ENCODE measurements around the gene MAN2A1. TPM values are rescaled to one million over a fixed set of nuclear protein-coding genes. Genes with fewer than 3 reads are reported as not detected.

Gene MAN2A1
- total RNA-seq, 1 experiment from 2014 or later = 35.4 TPM

DNA sequence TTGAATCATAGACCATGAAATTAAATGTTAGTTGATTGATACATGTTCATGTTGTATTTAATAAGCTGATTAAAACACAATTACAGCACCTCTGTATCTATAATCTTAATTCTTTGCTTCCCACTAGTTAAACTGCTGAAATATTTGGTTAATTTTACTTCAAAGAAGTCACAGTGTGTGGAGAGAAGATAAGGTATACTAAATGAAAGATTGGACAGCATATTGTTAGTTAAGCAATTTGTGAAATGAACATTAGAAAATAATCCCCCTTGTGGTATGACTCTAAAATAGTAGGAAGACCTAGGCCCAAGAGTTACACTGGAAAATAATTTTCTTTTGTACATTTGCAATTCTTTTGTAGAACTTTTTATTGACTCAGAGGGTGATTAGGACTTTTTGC is 30.3 kb downstream of the MAN2A1 start:
- no peaks in the 10 kb centered on the region for H3K9me2 ChIP-seq (ENCODE audit: insufficient read depth)
- no peak overlapping the region for H3K4me2 ChIP-seq (ENCODE audit: low read length)
- ChIA-PET RAD21 (ENCODE audit: low non-redundant PET in 1 of 2, low total read pairs in 2 of 2, uncharacterized antibody in 2 of 2, unreplicated experiment in 2 of 2) (no interaction called here), CTCF (no interaction called here), POLR2A (no interaction called here)
- no peaks in the 10 kb centered on the region for H3K4me1 ChIP-seq (ENCODE audit: control insufficient read depth in 1 of 2, insufficient read depth in 2 of 2, low read length in 2 of 2)
- H3K9me3 ChIP-seq (ENCODE audit: control insufficient read depth in 1 of 2, insufficient read depth in 1 of 2, low read depth in 1 of 2, low read length in 2 of 2) = no peaks in the 10 kb centered on the region
- H3K27ac ChIP-seq (ENCODE audit: low read depth, low read length) = no peak overlapping the region
- no peak overlapping the region for H3K9ac ChIP-seq (ENCODE audit: low read length)
- H2AFZ ChIP-seq (ENCODE audit: low read depth, low read length, poor library complexity, severe bottlenecking) = no peak overlapping the region
- TF ChIP-seq ZFX (IDR thresholded peaks at IDR 0.05) = no peak
- TF ChIP-seq, protein P1, sequence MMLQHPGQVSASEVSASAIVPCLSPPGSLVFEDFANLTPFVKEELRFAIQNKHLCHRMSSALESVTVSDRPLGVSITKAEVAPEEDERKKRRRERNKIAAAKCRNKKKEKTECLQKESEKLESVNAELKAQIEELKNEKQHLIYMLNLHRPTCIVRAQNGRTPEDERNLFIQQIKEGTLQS (IDR thresholded peaks at IDR 0.05) = no peak
- TF ChIP-seq ELF1 (IDR thresholded peaks at IDR 0.05; ENCODE audit: borderline replicate concordance, low read depth) = no peak
- TF ChIP-seq SIN3A (IDR thresholded peaks at IDR 0.05; ENCODE audit: low read depth) = no peak
- TF ChIP-seq, protein P2, sequence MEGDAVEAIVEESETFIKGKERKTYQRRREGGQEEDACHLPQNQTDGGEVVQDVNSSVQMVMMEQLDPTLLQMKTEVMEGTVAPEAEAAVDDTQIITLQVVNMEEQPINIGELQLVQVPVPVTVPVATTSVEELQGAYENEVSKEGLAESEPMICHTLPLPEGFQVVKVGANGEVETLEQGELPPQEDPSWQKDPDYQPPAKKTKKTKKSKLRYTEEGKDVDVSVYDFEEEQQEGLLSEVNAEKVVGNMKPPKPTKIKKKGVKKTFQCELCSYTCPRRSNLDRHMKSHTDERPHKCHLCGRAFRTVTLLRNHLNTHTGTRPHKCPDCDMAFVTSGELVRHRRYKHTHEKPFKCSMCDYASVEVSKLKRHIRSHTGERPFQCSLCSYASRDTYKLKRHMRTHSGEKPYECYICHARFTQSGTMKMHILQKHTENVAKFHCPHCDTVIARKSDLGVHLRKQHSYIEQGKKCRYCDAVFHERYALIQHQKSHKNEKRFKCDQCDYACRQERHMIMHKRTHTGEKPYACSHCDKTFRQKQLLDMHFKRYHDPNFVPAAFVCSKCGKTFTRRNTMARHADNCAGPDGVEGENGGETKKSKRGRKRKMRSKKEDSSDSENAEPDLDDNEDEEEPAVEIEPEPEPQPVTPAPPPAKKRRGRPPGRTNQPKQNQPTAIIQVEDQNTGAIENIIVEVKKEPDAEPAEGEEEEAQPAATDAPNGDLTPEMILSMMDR (IDR thresholded peaks at IDR 0.05 in 2 of 3, conservative IDR thresholded peaks at IDR 0.05 in 1 of 3; ENCODE audit: borderline replicate concordance in 1 of 3, insufficient read depth in 1 of 3, low read depth in 2 of 3, low read length in 2 of 3) = no peak
- no peak for TF ChIP-seq EZH2 (IDR thresholded peaks at IDR 0.05)
- TF ChIP-seq POLR2A (IDR thresholded peaks at IDR 0.05; ENCODE audit: borderline replicate concordance, extremely low read depth, insufficient read depth, insufficient read length) = no peak
- no peak for TF ChIP-seq SP1 (IDR thresholded peaks at IDR 0.05; ENCODE audit: low read depth)
- no peak for TF ChIP-seq CEBPB (IDR thresholded peaks at IDR 0.05; ENCODE audit: low read depth)
- TF ChIP-seq RAD21 (IDR thresholded peaks at IDR 0.05; ENCODE audit: low read depth) = no peak
- no peak for TF ChIP-seq TCF7L2 (IDR thresholded peaks at IDR 0.05; ENCODE audit: borderline replicate concordance, extremely low read depth, insufficient read depth, insufficient read length)
- no peak for TF ChIP-seq EZH2phosphoT487 (IDR thresholded peaks at IDR 0.05; ENCODE audit: borderline replicate concordance)
- TF ChIP-seq JUND (IDR thresholded peaks at IDR 0.05) = no peak
- no peak overlapping the region for H3K4me3 ChIP-seq (replicated peaks in 1 of 2; ENCODE audit: low read depth in 1 of 2, low read length in 2 of 2)
- BruUV-seq (replicated peaks) = no TSS peak
- no peaks in the 10 kb centered on the region for H4K20me1 ChIP-seq (ENCODE audit: insufficient read depth)
- intact Hi-C loops (cut with micrococcal nuclease) = no loop called here
- H3K79me2 ChIP-seq (ENCODE audit: insufficient read depth, low read length) = no peaks in the 10 kb centered on the region
- ATAC-seq (no peak), DNase-seq (ENCODE audit: low read depth, low spot score) (no peak)
- no peaks in the 10 kb centered on the region for H3K36me3 ChIP-seq (ENCODE audit: control insufficient read depth in 1 of 2, insufficient read depth in 2 of 2, low read length in 2 of 2)
- H3K27me3 ChIP-seq (ENCODE audit: insufficient read depth, low read length) = no peaks in the 10 kb centered on the region

Measured in HCT116 (cell line).